SK-N-MC (cell line): ENCODE measurements around the gene DIAPH3.

Source experiments
- EZH2 ChIP-seq: fragments of 200-600 bp; sonication (generic); IDR thresholded peaks from one replicate; pipeline ENCODE4 v1.6.1; 2017; ENCODE audit warnings: antibody characterized with exemption
- FOXP2 ChIP-seq: optimal IDR thresholded peaks from 2 replicates; pipeline ENCODE3; 2011; ENCODE audit warnings: mild to moderate bottlenecking, moderate library complexity; ENCODE audit not compliant: insufficient read depth; ENCODE audit errors: extremely low read length, control extremely low read depth
- POLR2AphosphoS5 ChIP-seq: IDR thresholded peaks from 2 replicates; pipeline ENCODE4 v1.6.1; 2012; ENCODE audit warnings: mild to moderate bottlenecking, low read depth, low read length, borderline replicate concordance

DNA sequence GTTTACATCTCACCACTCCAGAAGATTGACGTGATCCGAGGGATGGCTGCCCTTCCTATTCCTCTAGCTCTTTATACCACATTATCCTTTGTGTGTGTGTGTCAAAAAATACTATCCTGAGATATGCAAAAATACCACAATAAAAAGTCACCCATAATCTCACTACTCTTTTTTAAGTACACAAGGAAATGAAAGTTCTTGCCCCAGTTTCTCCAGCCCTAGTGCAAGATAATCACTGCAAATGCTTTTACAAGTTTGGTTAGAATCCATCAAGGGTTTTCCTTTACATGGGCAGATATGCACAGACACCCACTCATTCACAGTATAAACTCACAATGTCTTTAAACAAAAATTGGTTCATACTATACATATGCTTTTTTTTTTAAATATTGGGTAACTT lies 89.3 kb downstream of the DIAPH3 start:
- TF ChIP-seq POLR2AphosphoS5 (no peak), EZH2 (no peak), FOXP2 (no peak)
